PC-9 (cell line): ENCODE data around the gene CYP11A1. TPM values are rescaled to one million over a fixed set of nuclear protein-coding genes. Genes with fewer than 3 reads are reported as not detected.

Experiments used
- BruUV-seq: library from RNA; stranded (reverse); fragments of 400-500 nt; replicated peaks from 2 replicates; lab custom pipeline; 2021; lab: Mats Ljungman, UMichigan
- CTCF ChIA-PET: fragments of 300-600 bp; sonication (Branson Sonifier 250); formaldehyde crosslinking; loops from one replicate; lab custom pipeline; 2022; ENCODE audit warnings: antibody characterized with exemption; lab: Charles Lee
- POLR2A ChIA-PET: fragments of 300-600 bp; sonication (Branson Sonifier 250); formaldehyde crosslinking; loops from one replicate; lab custom pipeline; 2022; ENCODE audit warnings: antibody characterized with exemption; ENCODE audit not compliant: unreplicated experiment; lab: Charles Lee
- DNase-seq, 2 experiments: peaks; one replicate each; pipeline versions ENCODE4 v3.0.0 to v3.0.0-alpha.2; 2015 to 2022; ENCODE audit warnings: mixed read lengths in 1 of 2
- H2AFZ ChIP-seq: fragments of 200-600 bp; sonication (generic); 2 replicates; pipeline ENCODE4 v1.8.1; 2017; ENCODE audit warnings: antibody characterized with exemption
- H3F3A ChIP-seq: fragments of 200-600 bp; sonication (generic); 2 replicates; pipeline ENCODE4 v1.8.1; 2017; ENCODE audit warnings: antibody characterized with exemption, mild to moderate bottlenecking, low read depth; ENCODE audit not compliant: insufficient read depth
- H3K27ac ChIP-seq: fragments of 200-600 bp; sonication (generic); 2 replicates; pipeline ENCODE4 v1.6.1; 2016; ENCODE audit warnings: mixed run types
- H3K27me3 ChIP-seq: fragments of 200-600 bp; sonication (generic); 2 replicates; pipeline ENCODE4 v1.6.1; 2016; ENCODE audit warnings: low read depth, mixed run types; ENCODE audit not compliant: insufficient read depth
- H3K36me3 ChIP-seq: fragments of 200-600 bp; sonication (generic); 2 replicates; pipeline ENCODE4 v1.6.1; 2016; ENCODE audit warnings: low read depth, mixed run types
- H3K4me1 ChIP-seq: fragments of 200-600 bp; sonication (generic); replicated peaks from 2 replicates; pipeline ENCODE4 v1.6.1; 2016; ENCODE audit warnings: mixed run types; ENCODE audit not compliant: insufficient read depth
- H3K4me2 ChIP-seq: fragments of 200-600 bp; sonication (generic); 2 replicates; pipeline ENCODE4 v1.6.1; 2017; ENCODE audit warnings: mixed run types
- H3K4me3 ChIP-seq: fragments of 200-600 bp; sonication (generic); 2 replicates; pipeline ENCODE4 v1.6.1; 2016; ENCODE audit warnings: mixed run types
- H3K79me2 ChIP-seq: fragments of 200-600 bp; sonication (generic); 2 replicates; pipeline ENCODE4 v1.6.1; 2017; ENCODE audit warnings: low read depth, mixed run types
- H3K9me2 ChIP-seq: fragments of 200-600 bp; sonication (generic); 2 replicates; pipeline ENCODE4 v1.8.1; 2017; ENCODE audit warnings: mild to moderate bottlenecking; ENCODE audit not compliant: insufficient read depth
- H3K9me3 ChIP-seq: fragments of 200-600 bp; sonication (generic); 2 replicates; pipeline ENCODE4 v1.8.1; 2016; ENCODE audit warnings: low read depth; ENCODE audit not compliant: insufficient read depth
- H4K20me1 ChIP-seq: fragments of 200-600 bp; sonication (generic); 2 replicates; pipeline ENCODE4 v1.8.1; 2017; ENCODE audit not compliant: insufficient read depth
- CTCF ChIP-seq: fragments of 200-600 bp; sonication (generic); conservative IDR thresholded peaks from 2 replicates; pipeline ENCODE4 v1.6.1; 2017; ENCODE audit warnings: mixed run types, antibody characterized with exemption, mild to moderate bottlenecking, moderate library complexity
- EZH2 ChIP-seq: fragments of 200-600 bp; sonication (generic); IDR thresholded peaks from 2 replicates; pipeline ENCODE4 v1.8.0; 2017; ENCODE audit warnings: antibody characterized with exemption, low read depth
- intact Hi-C: fragments of 100-400 bp; cut with micrococcal nuclease; formaldehyde crosslinking; loops from one replicate; pipeline ENCODE4 v1.10.0; 2022; ENCODE audit not compliant: unreplicated experiment
- microRNA-seq: library from miRNA; unstranded; fragments of <30 nt; microRNA quantifications from one replicate; pipeline ENCODE4 v1.2.0, GENCODE V29; 2021; ENCODE audit warnings: borderline number of aligned reads, borderline replicate concordance
- total RNA-seq: library from RNA; stranded (reverse); gene quantifications from 2 replicates; pipeline ENCODE4 v1.2.3, GENCODE V29; 2021

The CYP11A1 gene
- total RNA-seq, 1 experiment from 2014 or later = 7.1 TPM

- Histone ChIP-seq H3K4me3 (no peak overlapping the region), H3K27me3 (peaks cover 38% of the 10 kb centered on the region), H3F3A (no peaks in the 10 kb centered on the region), H3K4me2 (no peak overlapping the region), H3K36me3 (no peaks in the 10 kb centered on the region), H3K9me3 (no peaks in the 10 kb centered on the region), H3K79me2 (no peaks in the 10 kb centered on the region), H3K9me2 (no peaks in the 10 kb centered on the region), H3K4me1 (no peaks in the 10 kb centered on the region), H4K20me1 (no peaks in the 10 kb centered on the region), H3K27ac (no peak overlapping the region), H2AFZ (no peak overlapping the region)
- no peak for TF ChIP-seq CTCF
- TF ChIP-seq EZH2 = no peak
- no TSS peak for BruUV-seq
- ChIA-PET CTCF (no interaction called here), POLR2A (no interaction called here)
- no peak for DNase-seq
- intact Hi-C loops = no loop called here
Measured at GRCh38 chr15:74290645-74291044, 76.8 kb downstream of the CYP11A1 start.

GRCh38 chr15:74289671-74290070, 77.8 kb downstream of the CYP11A1 start:
- no peaks in the 10 kb centered on the region for H3K4me1 ChIP-seq
- no peak overlapping the region for H3K27ac ChIP-seq
- ChIA-PET POLR2A (no interaction called here), CTCF (no interaction called here)
- H2AFZ ChIP-seq = no peak overlapping the region
- no peaks in the 10 kb centered on the region for H4K20me1 ChIP-seq
- H3K36me3 ChIP-seq = no peaks in the 10 kb centered on the region
- no peak overlapping the region for H3K4me2 ChIP-seq
- no peak overlapping the region for H3K4me3 ChIP-seq
- intact Hi-C loops = no loop called here
- no peaks in the 10 kb centered on the region for H3F3A ChIP-seq
- H3K9me2 ChIP-seq = no peaks in the 10 kb centered on the region
- BruUV-seq = no TSS peak
- TF ChIP-seq EZH2 = no peak
- DNase-seq = no peak
- no peaks in the 10 kb centered on the region for H3K9me3 ChIP-seq
- H3K79me2 ChIP-seq = no peaks in the 10 kb centered on the region
- peaks cover 48% of the 10 kb centered on the region for H3K27me3 ChIP-seq

Small RNA genes within 50 kb of the gene (microRNA-seq; reads per million reads assigned to microRNA genes)
- not detected for gene MIR6881

Other genes starting within 250 kb of the CYP11A1 start
- 0.15 and 0.25 TPM in 2 replicates for gene ISLR2, start 237.1 kb downstream of the CYP11A1 start, total RNA-seq
- not detected in 2 replicates for gene ISLR, start 193.9 kb downstream of the CYP11A1 start, total RNA-seq
- gene STRA6, start 164.9 kb downstream of the CYP11A1 start, total RNA-seq = 64.9 and 83.6 TPM in 2 replicates
- 7.5 and 15.4 TPM in 2 replicates for gene CCDC33, start 131.3 kb downstream of the CYP11A1 start, total RNA-seq
- 8.3 and 14.5 TPM in 2 replicates for gene SEMA7A, start 66.3 kb upstream of the CYP11A1 start, total RNA-seq
- 73.9 and 89.6 TPM in 2 replicates for gene UBL7, start 93.5 kb upstream of the CYP11A1 start, total RNA-seq
- 9.6 and 10.8 TPM in 2 replicates for gene ARID3B, start 173.6 kb upstream of the CYP11A1 start, total RNA-seq
- gene CLK3, start 248.2 kb upstream of the CYP11A1 start, total RNA-seq = 70.7 and 80.1 TPM in 2 replicates